OCI-LY1 (cell line): Measurements from ENCODE around the gene TSPAN1.
"Not testable (repeated sequence)": the region's sequence is repeated elsewhere in the genome, so short reads cannot be mapped to it uniquely, and the experiment has no call there.

Source experiments
- EZH2 ChIP-seq: fragments of 200-600 bp; sonication (generic), shearing (Covaris generic); IDR thresholded peaks from 2 replicates; pipeline ENCODE4 v1.8.0; 2017; ENCODE audit warnings: borderline replicate concordance, mixed run types, mild to moderate bottlenecking, antibody characterized with exemption, low read length, moderate library complexity, mixed read lengths
- TF ChIP-seq, protein P1 (sequence below): fragments of 200-600 bp; sonication (generic), shearing (Covaris generic); IDR thresholded peaks from 2 replicates; pipeline ENCODE4 v1.5.1; 2017; ENCODE audit warnings: mild to moderate bottlenecking, antibody characterized with exemption, low read length, moderate library complexity, mixed read lengths

DNA sequence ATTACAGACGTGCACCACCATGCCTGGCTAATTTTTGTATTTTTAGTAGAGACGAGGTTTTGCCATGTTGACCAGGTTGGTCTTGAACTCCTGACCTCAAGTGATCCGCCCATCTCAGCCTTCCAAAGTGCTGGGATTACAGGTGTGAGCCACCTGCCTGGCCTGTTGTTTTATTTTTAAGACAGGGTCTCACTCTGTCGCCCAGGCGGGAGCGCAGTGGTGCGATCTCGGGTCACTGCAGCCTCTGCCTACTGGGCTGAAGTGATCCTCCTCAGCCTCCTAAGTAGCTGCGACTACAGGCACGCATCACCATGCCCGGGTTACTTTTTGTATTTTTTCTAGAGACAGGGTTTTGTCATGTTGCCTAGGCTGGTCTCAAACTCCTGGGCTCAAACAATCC lies 48.2 kb downstream of the TSPAN1 start:
- TF ChIP-seq, protein P1, sequence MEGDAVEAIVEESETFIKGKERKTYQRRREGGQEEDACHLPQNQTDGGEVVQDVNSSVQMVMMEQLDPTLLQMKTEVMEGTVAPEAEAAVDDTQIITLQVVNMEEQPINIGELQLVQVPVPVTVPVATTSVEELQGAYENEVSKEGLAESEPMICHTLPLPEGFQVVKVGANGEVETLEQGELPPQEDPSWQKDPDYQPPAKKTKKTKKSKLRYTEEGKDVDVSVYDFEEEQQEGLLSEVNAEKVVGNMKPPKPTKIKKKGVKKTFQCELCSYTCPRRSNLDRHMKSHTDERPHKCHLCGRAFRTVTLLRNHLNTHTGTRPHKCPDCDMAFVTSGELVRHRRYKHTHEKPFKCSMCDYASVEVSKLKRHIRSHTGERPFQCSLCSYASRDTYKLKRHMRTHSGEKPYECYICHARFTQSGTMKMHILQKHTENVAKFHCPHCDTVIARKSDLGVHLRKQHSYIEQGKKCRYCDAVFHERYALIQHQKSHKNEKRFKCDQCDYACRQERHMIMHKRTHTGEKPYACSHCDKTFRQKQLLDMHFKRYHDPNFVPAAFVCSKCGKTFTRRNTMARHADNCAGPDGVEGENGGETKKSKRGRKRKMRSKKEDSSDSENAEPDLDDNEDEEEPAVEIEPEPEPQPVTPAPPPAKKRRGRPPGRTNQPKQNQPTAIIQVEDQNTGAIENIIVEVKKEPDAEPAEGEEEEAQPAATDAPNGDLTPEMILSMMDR = not testable (repeated sequence)
- not testable (repeated sequence) for TF ChIP-seq EZH2
